GM23248 (cell line): Measurements from ENCODE around the gene GALNT8. TPM values are rescaled to one million over a fixed set of nuclear protein-coding genes. Genes with fewer than 3 reads are reported as not detected.

Source experiments
- DNase-seq: peaks from one replicate; pipeline ENCODE4 v3.0.0-alpha.2; 2015
- H2AFZ ChIP-seq: fragments of 200-600 bp; sonication (generic); 2 replicates; pipeline ENCODE4 v1.6.1; 2016; ENCODE audit warnings: antibody characterized with exemption
- H3F3A ChIP-seq: fragments of 200-600 bp; sonication (generic); 2 replicates; pipeline ENCODE4 v1.6.1; 2016; ENCODE audit warnings: mild to moderate bottlenecking, antibody characterized with exemption, mixed run types; ENCODE audit not compliant: insufficient read depth
- H3K27ac ChIP-seq: fragments of 200-600 bp; sonication (generic); 2 replicates; pipeline ENCODE4 v1.5.1; 2016; ENCODE audit warnings: mild to moderate bottlenecking
- H3K27me3 ChIP-seq: fragments of 200-600 bp; sonication (generic); replicated peaks from 2 replicates; pipeline ENCODE4 v1.6.1; 2016; ENCODE audit warnings: mild to moderate bottlenecking; ENCODE audit not compliant: insufficient read depth
- H3K36me3 ChIP-seq: fragments of 200-600 bp; sonication (generic); 2 replicates; pipeline ENCODE4 v1.6.1; 2016; ENCODE audit warnings: low read depth, mild to moderate bottlenecking
- H3K4me1 ChIP-seq: fragments of 200-600 bp; sonication (generic); 2 replicates; pipeline ENCODE4 v1.6.1; 2016; ENCODE audit warnings: mild to moderate bottlenecking; ENCODE audit not compliant: insufficient read depth
- H3K4me2 ChIP-seq: fragments of 200-600 bp; sonication (generic); one replicate; pipeline ENCODE4 v1.6.1; 2016; ENCODE audit warnings: mild to moderate bottlenecking; ENCODE audit not compliant: unreplicated experiment
- H3K4me3 ChIP-seq: fragments of 200-600 bp; sonication (generic); 2 replicates; pipeline ENCODE4 v1.5.1; 2016; ENCODE audit warnings: mild to moderate bottlenecking
- H3K79me2 ChIP-seq: fragments of 200-600 bp; sonication (generic); 2 replicates; pipeline ENCODE4 v1.6.1; 2016; ENCODE audit warnings: mild to moderate bottlenecking; ENCODE audit not compliant: insufficient read depth
- H3K9ac ChIP-seq: fragments of 200-600 bp; sonication (generic); 2 replicates; pipeline ENCODE4 v1.6.1; 2016; ENCODE audit warnings: mild to moderate bottlenecking
- H3K9me2 ChIP-seq: fragments of 200-600 bp; sonication (generic); 2 replicates; pipeline ENCODE4 v1.6.1; 2016; ENCODE audit warnings: mixed run types, mild to moderate bottlenecking, moderate library complexity; ENCODE audit not compliant: insufficient read depth
- H3K9me3 ChIP-seq: fragments of 200-600 bp; sonication (generic); one replicate; pipeline ENCODE4 v1.6.1; 2017; ENCODE audit warnings: low read depth
- H4K20me1 ChIP-seq: fragments of 200-600 bp; sonication (generic); 2 replicates; pipeline ENCODE4 v1.6.0; 2016; ENCODE audit not compliant: insufficient read depth
- EZH2 ChIP-seq: fragments of 200-600 bp; sonication (generic); IDR thresholded peaks from 2 replicates; pipeline ENCODE4 v1.6.1; 2018; ENCODE audit warnings: antibody characterized with exemption, mild to moderate bottlenecking; ENCODE audit not compliant: insufficient read depth, poor library complexity, severe bottlenecking
- EZH2phosphoT487 ChIP-seq: fragments of 200-600 bp; sonication (generic); IDR thresholded peaks from 2 replicates; pipeline ENCODE4 v1.6.1; 2018; ENCODE audit warnings: antibody characterized with exemption, moderate library complexity, mild to moderate bottlenecking, low read depth; ENCODE audit not compliant: insufficient read depth
- WGBS, 2 experiments: methylation state at CpG; one replicate each; pipeline ENCODE4 v1.1.6; 2015 to 2017; ENCODE audit warnings: low lambda C conversion rate in 2 of 2, low coverage in 1 of 2; ENCODE audit errors: missing lambda C conversion rate in 2 of 2; 5-methylcytosine and 5-hydroxymethylcytosine counted together
- in situ Hi-C: fragments of 300-500 bp; cut with MboI; formaldehyde crosslinking; loops from 2 replicates; pipeline ENCODE4 v1.15.0; 2020
- polyA plus RNA-seq: library from polyadenylated mRNA; unstranded; fragments of >200 nt; fragmentation: Nextera tagmentation; extraction: Ambion mirVana; gene quantifications from 2 replicates; pipeline ENCODE4 v1.2.1, GENCODE V29; 2016
- total RNA-seq: library from RNA; depleted of rRNA; stranded (reverse); fragments of >200 nt; shearing (Covaris generic); gene quantifications from 2 replicates; pipeline ENCODE4 v1.2.3, GENCODE V29; 2014

Gene GALNT8
- total and polyA plus RNA-seq, 2 experiments from 2014 or later, result not detected

- Histone ChIP-seq H3K36me3 (no peaks in the 10 kb centered on the region), H3K9me3 (no peaks in the 10 kb centered on the region), H3K4me3 (no peak overlapping the region), H3F3A (no peaks in the 10 kb centered on the region), H4K20me1 (no peaks in the 10 kb centered on the region), H3K27me3 (no peaks in the 10 kb centered on the region), H3K9me2 (no peaks in the 10 kb centered on the region), H3K79me2 (no peaks in the 10 kb centered on the region), H3K4me2 (no peak overlapping the region), H3K9ac (no peak overlapping the region), H3K4me1 (no peaks in the 10 kb centered on the region), H3K27ac (no peak overlapping the region), H2AFZ (no peak overlapping the region)
- DNase-seq, result no peak
- 46 to 52% methylated on average over 3 of the region's 3 CpGs for WGBS, 2 experiments
- in situ Hi-C loops, result no loop called here
- TF ChIP-seq EZH2phosphoT487, result no peak
- TF ChIP-seq EZH2, result no peak
These were observed 74.3 kb downstream of the GALNT8 start for GRCh38 chr12:4794491-4794890.

GRCh38 chr12:4796216-4796615 lies 76.0 kb downstream of the GALNT8 start:
- no peak for TF ChIP-seq EZH2phosphoT487
- no peak for TF ChIP-seq EZH2
- no peaks in the 10 kb centered on the region for H3K4me1 ChIP-seq
- no peak overlapping the region for H3K4me2 ChIP-seq
- H3K9ac ChIP-seq, result no peak overlapping the region
- no peak overlapping the region for H2AFZ ChIP-seq
- no peak overlapping the region for H3K27ac ChIP-seq
- no peaks in the 10 kb centered on the region for H3K9me2 ChIP-seq
- no peaks in the 10 kb centered on the region for H3K79me2 ChIP-seq
- H3F3A ChIP-seq, result no peaks in the 10 kb centered on the region
- H3K36me3 ChIP-seq, result no peaks in the 10 kb centered on the region
- WGBS, 2 experiments, result 70 to 75% methylated on average over 9 of the region's 9 CpGs
- DNase-seq, result no peak
- H3K4me3 ChIP-seq, result no peak overlapping the region
- no peaks in the 10 kb centered on the region for H3K27me3 ChIP-seq
- in situ Hi-C loops, result no loop called here
- H3K9me3 ChIP-seq, result no peaks in the 10 kb centered on the region
- H4K20me1 ChIP-seq, result no peaks in the 10 kb centered on the region

GRCh38 chr12:4796694-4797482 lies 76.7 kb downstream of the GALNT8 start:
- 40 to 43% methylated on average over 9 of the region's 9 CpGs for WGBS, 2 experiments
- H3K27me3 ChIP-seq, result no peaks in the 10 kb centered on the region; the same call in 1 of the 2 replicates
- in situ Hi-C loops, result no loop called here

GRCh38 chr12:4800555-4800954 lies 80.4 kb downstream of the GALNT8 start:
- Histone ChIP-seq H3K79me2 (no peaks in the 10 kb centered on the region), H3F3A (no peaks in the 10 kb centered on the region), H3K36me3 (no peaks in the 10 kb centered on the region), H3K9me3 (no peaks in the 10 kb centered on the region), H3K9ac (no peak overlapping the region), H3K27ac (no peak overlapping the region), H3K4me3 (no peak overlapping the region), H2AFZ (no peak overlapping the region), H3K4me2 (no peak overlapping the region), H3K9me2 (no peaks in the 10 kb centered on the region), H3K4me1 (no peaks in the 10 kb centered on the region), H3K27me3 (no peaks in the 10 kb centered on the region; the same call in 1 of the 2 replicates), H4K20me1 (no peaks in the 10 kb centered on the region)
- in situ Hi-C loops, result no loop called here
- TF ChIP-seq EZH2phosphoT487 (no peak), EZH2 (no peak)
- no peak for DNase-seq

More at GRCh38 chr12:4796694-4797482, 76.7 kb downstream of the GALNT8 start:
- H3K27ac ChIP-seq, result no peak overlapping the region
- no peak for DNase-seq
- H3K79me2 ChIP-seq, result no peaks in the 10 kb centered on the region
- H3K4me1 ChIP-seq, result no peaks in the 10 kb centered on the region
- no peak overlapping the region for H3K4me2 ChIP-seq
- no peak for TF ChIP-seq EZH2phosphoT487
- no peak for TF ChIP-seq EZH2
- H3K9me3 ChIP-seq, result no peaks in the 10 kb centered on the region
- no peaks in the 10 kb centered on the region for H3K9me2 ChIP-seq
- no peak overlapping the region for H2AFZ ChIP-seq
- H4K20me1 ChIP-seq, result no peaks in the 10 kb centered on the region
- no peak overlapping the region for H3K4me3 ChIP-seq
- no peaks in the 10 kb centered on the region for H3K36me3 ChIP-seq
- no peaks in the 10 kb centered on the region for H3F3A ChIP-seq
- no peak overlapping the region for H3K9ac ChIP-seq

GRCh38 chr12:4802841-4803240 lies 82.6 kb downstream of the GALNT8 start:
- H3K4me3 ChIP-seq, result no peak overlapping the region
- no peaks in the 10 kb centered on the region for H3K9me3 ChIP-seq
- H3K4me2 ChIP-seq, result no peak overlapping the region
- H3K27ac ChIP-seq, result no peak overlapping the region
- H2AFZ ChIP-seq, result no peak overlapping the region
- no peak overlapping the region for H3K9ac ChIP-seq
- no peaks in the 10 kb centered on the region for H3K4me1 ChIP-seq
- TF ChIP-seq EZH2 (no peak), EZH2phosphoT487 (no peak)
- H3K79me2 ChIP-seq, result no peaks in the 10 kb centered on the region
- DNase-seq, result no peak
- no peaks in the 10 kb centered on the region for H3K9me2 ChIP-seq
- in situ Hi-C loops, result no loop called here
- H3F3A ChIP-seq, result no peaks in the 10 kb centered on the region
- no peaks in the 10 kb centered on the region for H4K20me1 ChIP-seq
- H3K27me3 ChIP-seq, result peaks cover 7% of the 10 kb centered on the region; the same call in 1 of the 2 replicates
- H3K36me3 ChIP-seq, result no peaks in the 10 kb centered on the region
- WGBS, 2 experiments, result 16 to 20% methylated on average over 2 of the region's 2 CpGs
